DMS 273 treated with DMSO at 0.1 percent for 48 hours (cell line): ENCODE results near the gene NEU1.
"Not testable (repeated sequence)": the region's sequence is repeated elsewhere in the genome, so short reads cannot be mapped to it uniquely, and the experiment has no call there.

Experiments used
- DNase-seq: peaks from one replicate; lab custom pipeline; 2025; lab: John Stamatoyannopoulos, UW

The NEU1 gene

GRCh38 chr6:31874084-31874670 lies 11.6 kb upstream of the NEU1 start:
- DNase-seq: no peak

- no peak for DNase-seq
Observed at GRCh38 chr6:31871046-31871659, 8.5 kb upstream of the NEU1 start.

- DNase-seq: no peak
Observed at GRCh38 chr6:31870385-31870921, 7.8 kb upstream of the NEU1 start.

DNA sequence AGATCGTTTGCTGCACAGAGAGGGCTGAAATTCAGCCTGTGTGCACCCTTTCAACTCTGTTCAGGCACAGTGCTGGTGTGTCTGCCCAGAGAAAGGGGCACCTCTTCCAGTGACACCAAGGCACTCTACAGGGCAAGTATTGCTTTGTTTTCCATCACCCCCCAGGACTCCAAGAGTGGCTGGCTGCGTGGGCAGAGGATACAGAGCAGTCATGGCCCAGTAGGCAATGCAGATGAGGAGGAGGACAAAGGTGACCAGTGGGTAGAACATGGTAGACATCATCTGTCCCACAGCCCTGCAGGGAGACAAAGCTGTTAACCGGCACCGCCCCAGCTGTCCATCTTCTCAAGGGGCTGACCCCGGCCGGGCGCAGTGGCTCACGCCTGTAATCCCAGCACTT lies 6.7 kb upstream of the NEU1 start:
- DNase-seq: no peak

DNA sequence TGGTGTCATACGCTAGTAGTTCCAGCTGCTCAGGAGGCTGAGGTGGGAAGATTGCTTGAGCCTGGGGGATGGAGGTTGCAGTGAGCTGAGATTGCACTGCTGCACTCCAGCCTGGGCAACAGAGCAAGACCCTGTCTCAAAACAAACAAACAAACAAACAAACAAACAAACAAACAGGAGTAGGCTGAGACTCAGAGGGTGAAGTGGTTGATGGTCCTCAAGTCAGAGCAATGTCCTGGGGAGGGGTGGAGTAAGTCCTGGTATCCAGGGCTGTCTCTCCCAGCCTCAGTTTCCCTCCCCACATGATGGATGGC lies 6.0 kb upstream of the NEU1 start:
- not testable (repeated sequence) for DNase-seq

GRCh38 chr6:31865205-31866118 lies 2.8 kb upstream of the NEU1 start:
- no peak for DNase-seq

- no peak for DNase-seq
Observed at GRCh38 chr6:31864818-31865204, 2.2 kb upstream of the NEU1 start.

- not testable (repeated sequence) for DNase-seq
Observed at GRCh38 chr6:31864123-31864562, 1.5 kb upstream of the NEU1 start.

- DNase-seq: no peak
Observed at GRCh38 chr6:31861919-31862343, 690 bp downstream of the NEU1 start.

GRCh38 chr6:31861150-31861549 lies 1.5 kb downstream of the NEU1 start:
- no peak for DNase-seq

DNA sequence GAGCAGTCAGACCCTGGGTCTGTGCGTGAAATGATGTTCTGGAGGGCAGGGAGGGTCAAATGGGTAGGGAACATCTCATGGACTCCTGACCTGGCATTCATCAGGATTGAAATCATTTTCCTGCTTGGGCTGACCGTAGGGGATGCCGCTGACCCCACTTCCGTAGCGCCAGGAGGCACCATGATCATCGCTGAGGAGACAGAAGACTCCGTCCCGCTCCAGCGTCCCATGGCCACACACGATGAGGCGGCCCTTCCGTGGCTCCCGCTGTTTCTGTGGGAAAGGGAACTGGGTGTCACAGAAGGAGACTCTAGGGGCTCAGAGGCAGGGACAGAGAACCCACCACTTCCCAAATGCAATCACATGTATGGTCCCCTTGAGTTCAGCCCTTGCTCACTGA lies 2.3 kb downstream of the NEU1 start:
- DNase-seq: no peak

GRCh38 chr6:31859923-31860322 lies 2.7 kb downstream of the NEU1 start:
- DNase-seq: no peak

GRCh38 chr6:31858707-31859106 lies 3.9 kb downstream of the NEU1 start:
- DNase-seq: no peak

DNA sequence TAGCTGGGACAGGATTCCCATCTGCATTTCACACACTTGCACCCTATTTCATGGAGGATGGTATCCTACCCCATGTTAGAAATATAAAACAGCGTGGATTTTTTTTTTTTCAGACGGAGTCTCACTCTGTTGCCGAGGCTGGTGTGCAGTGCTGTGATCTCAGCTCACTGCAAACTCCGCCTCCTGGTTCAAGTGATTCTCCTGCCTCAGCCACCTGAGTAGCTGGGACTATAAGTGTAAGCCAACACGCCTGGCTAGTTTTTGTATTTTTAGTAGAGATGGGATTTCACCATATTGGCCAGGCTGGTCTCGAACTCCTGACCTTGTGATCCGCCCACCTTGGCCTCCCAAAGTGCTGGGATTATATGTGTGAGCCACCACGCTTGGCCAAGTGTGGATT lies 4.8 kb downstream of the NEU1 start:
- not testable (repeated sequence) for DNase-seq

DNA sequence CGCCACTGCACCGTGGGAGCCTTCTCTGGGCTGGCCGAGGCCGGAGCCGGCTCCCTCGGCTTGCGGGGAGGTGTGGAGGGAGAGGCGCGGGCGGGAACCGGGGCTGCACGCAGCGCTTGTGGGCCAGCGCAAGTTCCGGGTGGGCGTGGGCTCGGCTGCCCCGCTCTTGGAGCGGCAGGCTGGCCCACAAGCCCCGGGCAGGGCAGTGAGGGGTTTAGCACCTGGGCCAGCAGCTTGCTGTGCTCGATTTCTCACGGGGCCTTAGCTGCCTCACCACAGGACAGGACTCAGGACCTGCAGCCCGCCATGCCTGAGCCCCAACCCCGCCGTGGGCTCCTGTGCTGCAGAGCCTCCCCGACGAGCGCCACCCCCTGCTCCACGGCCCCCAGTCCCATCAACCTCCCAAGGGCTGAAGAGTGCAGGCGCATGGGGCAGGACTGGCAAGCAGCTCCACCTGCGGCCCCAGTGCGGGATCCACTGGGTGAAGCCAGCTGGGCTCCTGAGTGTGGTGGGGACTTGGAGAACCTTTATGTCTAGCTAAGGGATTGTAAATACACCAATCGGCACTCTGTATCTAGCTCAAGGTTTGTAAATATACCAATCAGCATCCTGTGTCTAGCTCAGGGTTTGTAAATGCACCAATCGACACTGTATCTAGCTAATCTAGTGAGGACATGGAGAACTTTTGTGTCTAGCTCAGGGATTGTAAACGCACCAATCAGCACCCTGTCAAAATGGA lies 10.5 kb downstream of the NEU1 start:
- not testable (repeated sequence) for DNase-seq

DNA sequence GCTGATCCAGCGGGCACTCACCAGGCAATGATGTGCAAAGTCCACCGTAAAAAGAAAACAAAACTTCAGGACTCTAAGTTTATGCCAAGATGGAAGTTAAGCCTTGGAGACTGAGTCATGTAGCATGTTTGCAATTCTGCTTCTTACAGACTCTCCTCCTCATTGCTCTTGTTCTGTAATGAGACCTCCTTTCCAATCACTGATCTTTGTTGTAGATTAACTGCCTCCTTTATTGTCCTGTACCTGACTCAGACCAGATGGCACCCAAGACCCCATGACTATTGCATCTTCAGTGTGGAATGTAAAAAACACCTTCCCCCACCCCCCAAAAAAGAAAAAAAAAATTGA lies 11.2 kb downstream of the NEU1 start:
- no peak for DNase-seq

DNA sequence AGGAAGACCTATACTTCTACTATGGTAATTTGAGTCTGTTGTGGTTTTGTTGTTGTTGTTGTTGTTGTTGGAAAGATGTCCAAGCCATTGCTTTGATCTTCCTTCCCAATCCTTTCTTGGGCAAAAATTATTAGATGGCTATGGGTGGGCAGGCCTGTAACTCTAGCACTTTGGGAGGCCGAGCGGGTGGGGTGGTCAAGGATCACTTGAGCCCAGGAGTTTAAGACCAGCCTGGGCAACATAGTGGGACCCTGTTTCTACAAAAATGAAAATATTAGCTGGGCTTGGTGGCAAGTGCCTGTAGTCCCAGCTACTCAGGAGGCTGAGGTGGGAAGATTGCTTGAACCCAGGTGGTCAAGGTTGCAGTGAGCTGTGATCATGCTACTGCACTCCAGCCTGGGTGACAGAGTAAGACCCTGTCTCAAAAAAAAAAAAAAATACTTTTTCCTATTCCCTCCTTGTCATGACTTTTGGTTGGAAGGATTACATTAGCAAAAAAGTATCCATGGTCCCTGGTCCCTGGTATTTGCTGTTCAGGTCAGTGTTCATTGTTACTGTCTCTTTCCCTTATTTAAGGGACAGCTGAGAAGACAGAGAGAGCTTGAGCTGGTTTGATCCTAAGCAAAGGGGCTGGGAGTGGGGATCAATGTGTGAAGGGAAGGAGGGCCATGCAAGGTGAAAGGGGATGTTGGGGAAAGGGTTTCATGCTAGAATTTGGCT lies 11.7 kb downstream of the NEU1 start:
- no peak for DNase-seq

DNA sequence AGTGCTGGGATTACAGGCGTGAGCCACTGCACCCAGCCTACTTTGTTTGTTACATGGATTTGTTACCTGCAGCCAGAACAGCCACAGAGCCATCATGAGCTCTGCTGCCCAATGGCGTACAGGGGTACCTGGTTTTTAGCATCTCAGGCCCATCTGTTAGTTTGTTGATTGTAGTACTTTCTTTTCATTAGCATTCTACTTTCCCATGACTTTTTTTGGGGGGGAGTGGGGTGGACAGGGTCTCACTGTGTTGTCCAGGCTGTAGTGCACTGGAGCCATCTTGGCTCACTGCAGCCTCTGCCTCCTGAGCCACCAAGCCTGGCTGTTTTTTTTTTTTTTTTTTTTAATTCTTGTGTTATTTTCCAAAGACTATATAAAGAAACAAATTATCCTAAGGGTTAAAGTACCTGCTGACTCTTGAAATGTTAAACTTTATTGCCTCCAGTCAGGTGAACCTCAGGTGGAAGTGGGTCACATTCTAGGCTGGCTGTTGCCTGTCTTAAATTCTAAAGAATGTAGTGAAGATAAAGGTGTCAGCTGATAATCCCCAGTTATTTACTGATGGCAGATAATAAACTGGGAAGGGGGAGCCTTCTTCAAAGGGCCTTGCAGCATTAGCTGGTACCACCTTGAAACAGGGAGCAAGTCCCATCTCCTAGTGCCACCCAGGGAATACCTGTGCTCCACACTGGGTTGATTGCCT lies 15.2 kb downstream of the NEU1 start:
- no peak for DNase-seq

DNA sequence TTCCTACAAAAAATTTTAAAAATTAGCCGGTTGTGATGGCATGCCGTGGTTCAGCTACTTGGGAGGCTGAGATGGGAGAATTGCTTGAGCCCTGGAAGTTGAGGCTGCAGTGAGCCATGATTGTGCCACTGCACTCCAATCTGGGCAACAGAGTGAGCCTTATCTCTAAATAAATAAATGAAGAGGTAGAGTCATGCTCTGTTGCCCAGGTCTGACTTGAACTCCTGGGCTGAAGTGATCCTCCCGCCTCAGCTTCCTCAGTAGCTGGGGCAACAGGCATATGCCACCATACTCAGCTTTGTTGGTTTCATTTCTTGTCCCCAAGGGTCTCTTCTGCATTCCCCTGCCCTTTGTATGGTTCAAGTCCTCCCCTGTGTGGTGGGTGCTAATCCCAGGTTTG lies 18.1 kb downstream of the NEU1 start:
- DNase-seq: no peak

GRCh38 chr6:31842053-31842452 lies 20.6 kb downstream of the NEU1 start:
- no peak for DNase-seq

GRCh38 chr6:31839779-31840126 lies 22.9 kb downstream of the NEU1 start:
- DNase-seq: not testable (repeated sequence)
